Osteocyte (in vitro differentiated cells): ENCODE measurements around the gene SYNE1. TPM values are rescaled to one million over a fixed set of nuclear protein-coding genes. Genes with fewer than 3 reads are reported as not detected.

Experiments used
- DNase-seq: peaks from one replicate; pipeline ENCODE4 v3.0.0; 2021; ENCODE audit warnings: mixed read lengths; ENCODE audit not compliant: unreplicated experiment; ENCODE audit errors: extremely low spot score
- H3K27ac Mint-ChIP-seq: one replicate; pipeline ENCODE4 v1.8.0; 2021; ENCODE audit warnings: mild to moderate bottlenecking, mixed read lengths; ENCODE audit not compliant: unreplicated experiment
- H3K27me3 Mint-ChIP-seq: one replicate; pipeline ENCODE4 v1.8.0; 2021; ENCODE audit warnings: mixed read lengths; ENCODE audit not compliant: unreplicated experiment
- H3K36me3 Mint-ChIP-seq: one replicate; pipeline ENCODE4 v1.8.0; 2021; ENCODE audit warnings: mixed read lengths; ENCODE audit not compliant: unreplicated experiment
- H3K4me1 Mint-ChIP-seq: one replicate; pipeline ENCODE4 v1.8.0; 2021; ENCODE audit warnings: mixed read lengths; ENCODE audit not compliant: unreplicated experiment
- H3K4me3 Mint-ChIP-seq: one replicate; pipeline ENCODE4 v1.8.0; 2021; ENCODE audit warnings: mild to moderate bottlenecking, moderate library complexity, mixed read lengths; ENCODE audit not compliant: unreplicated experiment
- H3K9me3 Mint-ChIP-seq: one replicate; pipeline ENCODE4 v1.8.0; 2021; ENCODE audit warnings: mixed read lengths; ENCODE audit not compliant: unreplicated experiment
- total RNA-seq: library from RNA; stranded (reverse); gene quantifications from 2 replicates; pipeline ENCODE4 v1.2.1, GENCODE V29; 2021
- TF ChIP-seq, protein P1 (sequence below): fragments of 200-600 bp; sonication (generic); IDR thresholded peaks from 2 replicates; pipeline ENCODE4 v1.5.0; 2021; ENCODE audit warnings: antibody characterized with exemption, mild to moderate bottlenecking, moderate library complexity

Gene SYNE1
- total RNA-seq, 1 donor from 2014 or later = 130 TPM

DNA sequence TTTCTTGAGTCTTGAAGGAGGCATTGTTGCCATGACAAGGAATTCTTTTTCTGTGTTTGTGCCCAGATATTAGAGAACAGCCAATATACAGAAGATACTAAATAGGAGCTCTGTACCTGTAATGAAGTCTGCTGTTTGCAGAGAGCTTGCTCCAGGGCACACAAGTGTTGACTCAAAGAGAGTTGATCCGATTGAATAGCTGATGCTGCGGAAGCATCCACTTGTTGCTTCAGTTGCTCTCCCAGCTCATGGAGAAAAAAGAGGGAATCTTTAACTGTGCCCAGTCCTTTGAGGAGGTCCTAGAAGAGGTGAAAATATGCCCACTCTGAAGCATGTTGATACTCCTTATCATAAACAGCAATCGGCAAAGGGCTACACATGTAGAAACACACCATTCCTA lies 418.3 kb downstream of the SYNE1 start:
- peaks cover 63% of the 10 kb centered on the region for H3K36me3 Mint-ChIP-seq
- no peak for DNase-seq
- no peak overlapping the region for H3K4me3 Mint-ChIP-seq
- no peaks in the 10 kb centered on the region for H3K4me1 Mint-ChIP-seq
- TF ChIP-seq, protein P1, sequence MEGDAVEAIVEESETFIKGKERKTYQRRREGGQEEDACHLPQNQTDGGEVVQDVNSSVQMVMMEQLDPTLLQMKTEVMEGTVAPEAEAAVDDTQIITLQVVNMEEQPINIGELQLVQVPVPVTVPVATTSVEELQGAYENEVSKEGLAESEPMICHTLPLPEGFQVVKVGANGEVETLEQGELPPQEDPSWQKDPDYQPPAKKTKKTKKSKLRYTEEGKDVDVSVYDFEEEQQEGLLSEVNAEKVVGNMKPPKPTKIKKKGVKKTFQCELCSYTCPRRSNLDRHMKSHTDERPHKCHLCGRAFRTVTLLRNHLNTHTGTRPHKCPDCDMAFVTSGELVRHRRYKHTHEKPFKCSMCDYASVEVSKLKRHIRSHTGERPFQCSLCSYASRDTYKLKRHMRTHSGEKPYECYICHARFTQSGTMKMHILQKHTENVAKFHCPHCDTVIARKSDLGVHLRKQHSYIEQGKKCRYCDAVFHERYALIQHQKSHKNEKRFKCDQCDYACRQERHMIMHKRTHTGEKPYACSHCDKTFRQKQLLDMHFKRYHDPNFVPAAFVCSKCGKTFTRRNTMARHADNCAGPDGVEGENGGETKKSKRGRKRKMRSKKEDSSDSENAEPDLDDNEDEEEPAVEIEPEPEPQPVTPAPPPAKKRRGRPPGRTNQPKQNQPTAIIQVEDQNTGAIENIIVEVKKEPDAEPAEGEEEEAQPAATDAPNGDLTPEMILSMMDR = no peak
- no peaks in the 10 kb centered on the region for H3K27me3 Mint-ChIP-seq
- no peak overlapping the region for H3K27ac Mint-ChIP-seq
- peaks cover 4% of the 10 kb centered on the region for H3K9me3 Mint-ChIP-seq

DNA sequence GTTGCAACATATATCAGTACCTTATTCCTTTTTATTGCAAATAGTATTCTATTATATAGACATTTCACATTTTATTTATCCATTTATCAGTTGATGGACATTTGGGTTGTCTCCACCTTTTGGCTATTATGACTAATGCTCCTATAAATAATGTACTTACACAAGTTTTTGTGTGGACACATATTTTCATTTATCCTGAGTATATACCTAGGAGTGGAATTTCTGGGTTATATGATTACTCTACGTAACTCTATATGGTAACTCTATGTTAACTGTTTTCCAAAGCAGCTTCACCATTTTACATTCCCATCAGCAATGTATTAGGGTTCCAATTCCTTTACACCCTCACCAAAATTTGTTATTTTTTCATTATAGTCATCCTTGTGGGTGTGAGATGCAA lies 424.7 kb downstream of the SYNE1 start:
- H3K27ac Mint-ChIP-seq = no peak overlapping the region
- peaks cover 49% of the 10 kb centered on the region for H3K36me3 Mint-ChIP-seq
- H3K9me3 Mint-ChIP-seq = no peaks in the 10 kb centered on the region
- no peaks in the 10 kb centered on the region for H3K27me3 Mint-ChIP-seq
- no peak overlapping the region for H3K4me3 Mint-ChIP-seq
- no peaks in the 10 kb centered on the region for H3K4me1 Mint-ChIP-seq
- no peak for DNase-seq
- TF ChIP-seq, protein P1 = no peak

DNA sequence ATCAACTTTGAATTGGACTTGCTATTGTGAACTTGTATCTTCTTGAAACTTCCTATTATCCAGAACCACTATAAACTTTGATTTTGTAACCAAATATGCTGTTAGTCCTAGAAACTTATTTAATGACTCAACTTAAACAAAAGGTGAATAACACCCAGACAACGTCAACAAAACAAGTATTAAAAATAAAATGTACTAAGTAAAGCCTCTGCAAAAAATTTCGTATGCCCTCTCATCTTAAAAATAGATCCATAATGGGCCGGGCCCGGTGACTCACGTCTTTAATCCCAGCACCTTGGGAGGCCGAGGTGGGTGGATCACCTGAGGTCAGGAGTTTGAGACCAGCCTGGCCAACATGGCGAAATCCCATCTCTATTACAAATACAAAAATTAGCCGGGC lies 428.0 kb downstream of the SYNE1 start:
- Mint-ChIP-seq H3K27me3 (no peaks in the 10 kb centered on the region), H3K4me1 (peaks cover 8% of the 10 kb centered on the region)

DNA sequence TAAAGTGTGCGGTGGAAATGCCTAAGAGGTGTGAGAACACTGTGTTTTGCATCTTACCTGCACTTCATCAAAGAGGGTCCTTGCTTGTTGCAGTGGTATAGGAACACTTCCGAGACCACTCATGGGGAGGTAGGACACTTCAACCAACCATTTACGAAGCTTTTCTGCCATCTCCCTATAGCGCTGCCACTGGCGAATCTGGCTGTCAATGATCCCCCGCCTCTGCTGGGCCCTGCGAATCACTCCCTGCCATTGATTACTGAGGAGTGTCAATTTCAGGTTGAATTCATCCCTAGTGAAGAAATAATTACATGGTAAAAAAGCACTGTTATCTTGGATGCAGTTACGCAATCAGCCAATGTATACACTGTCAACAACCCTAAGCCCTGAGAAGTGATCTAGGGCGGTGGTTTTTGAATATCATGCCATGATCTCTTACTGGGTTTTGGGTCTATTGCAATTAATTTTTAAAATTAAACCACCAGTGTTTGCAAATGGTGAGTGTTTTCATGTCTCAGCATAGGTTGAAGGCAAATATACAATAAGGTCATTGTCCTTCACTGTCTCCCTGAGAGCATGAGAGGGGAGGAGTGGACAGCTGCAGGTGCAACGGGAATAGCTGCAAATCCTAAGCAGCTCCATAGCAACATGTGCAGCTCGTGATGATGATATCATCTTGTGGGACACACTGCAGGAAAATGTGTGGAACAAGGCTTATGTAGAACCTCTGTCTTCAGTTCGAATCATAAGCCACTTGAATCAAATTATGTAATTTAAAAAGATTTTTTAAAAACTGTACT lies 429.0 kb downstream of the SYNE1 start:
- Mint-ChIP-seq H3K4me3 (no peak overlapping the region), H3K36me3 (peaks cover 63% of the 10 kb centered on the region), H3K4me1 (peaks cover 10% of the 10 kb centered on the region), H3K27ac (no peak overlapping the region), H3K27me3 (no peaks in the 10 kb centered on the region), H3K9me3 (no peaks in the 10 kb centered on the region)
- TF ChIP-seq, protein P1 = no peak
- DNase-seq = no peak

More for the DNA sequence above, 428.0 kb downstream of the SYNE1 start:
- TF ChIP-seq, protein P1 = no peak
- no peak overlapping the region for H3K4me3 Mint-ChIP-seq
- H3K9me3 Mint-ChIP-seq = no peaks in the 10 kb centered on the region
- H3K27ac Mint-ChIP-seq = no peak overlapping the region
- no peak for DNase-seq
- peaks cover 59% of the 10 kb centered on the region for H3K36me3 Mint-ChIP-seq

DNA sequence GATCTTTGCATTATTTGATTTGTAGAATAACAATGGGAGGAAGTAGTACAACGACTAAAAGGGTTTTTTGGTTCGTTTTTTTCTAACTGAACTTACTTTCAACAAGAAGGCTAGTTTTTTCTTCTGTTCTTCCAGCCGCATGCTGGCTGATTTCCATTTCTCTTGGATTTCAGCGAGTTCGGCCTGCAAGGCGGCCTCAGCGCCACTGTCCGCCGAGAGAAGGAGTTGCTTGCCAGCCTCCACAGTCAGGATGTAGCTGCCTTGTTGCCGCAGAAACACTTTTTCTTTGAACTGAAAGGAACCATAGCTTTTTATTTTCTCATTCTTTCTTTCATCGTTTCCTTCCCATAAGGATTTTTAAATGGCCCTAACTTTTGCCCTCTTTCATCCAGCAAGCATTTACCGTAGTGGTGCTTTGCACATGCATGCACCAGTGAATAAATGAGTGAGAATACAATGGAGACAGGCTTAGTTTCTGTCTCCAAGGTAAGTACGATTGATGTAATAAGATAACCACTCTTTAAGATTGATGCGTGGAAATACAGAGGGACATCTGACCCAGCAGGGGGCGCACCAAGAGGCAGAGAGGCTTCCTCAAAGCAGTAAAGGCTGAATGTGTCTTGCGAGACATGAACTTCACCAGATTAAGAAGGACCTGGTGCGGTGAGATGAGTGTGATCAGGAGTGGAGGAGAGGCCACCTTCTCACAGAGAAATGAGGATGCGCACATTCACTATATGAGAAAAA lies 430.9 kb downstream of the SYNE1 start:
- Mint-ChIP-seq H3K4me1 (peaks cover 10% of the 10 kb centered on the region), H3K36me3 (peaks cover 63% of the 10 kb centered on the region), H3K27ac (no peak overlapping the region), H3K9me3 (no peaks in the 10 kb centered on the region), H3K4me3 (no peak overlapping the region), H3K27me3 (no peaks in the 10 kb centered on the region)
- no peak for DNase-seq
- TF ChIP-seq, protein P1 = peak; percentile 41
